Adrenal gland (tissue), 5 donors: ENCODE measurements around the gene ABCA8.

Source experiments
- POLR2A ChIP-seq, 2 donors: fragments of 450-650 bp; IDR thresholded peaks; one replicate each; pipeline ENCODE4 v1.6.1; 2017; ENCODE audit warnings: antibody characterized with exemption in 2 of 2, mild to moderate bottlenecking in 2 of 2, moderate library complexity in 1 of 2
- TF ChIP-seq, protein P1 (sequence below), 6 experiments: fragments of 450-650 bp in 4 of 6; fragments of 200-600 bp in 2 of 6; sonication (generic) in 1 of 6; IDR thresholded peaks; 1 replicate in 5 of 6; 2 replicates in 1 of 6; pipeline versions ENCODE4 v1.5.1 to v1.8.0; 2016 to 2021; ENCODE audit warnings: antibody characterized with exemption in 6 of 6, mild to moderate bottlenecking in 2 of 6, moderate library complexity in 1 of 6
- donor health status: DM: no; HTN: no; CAD: no.

- no peak for TF ChIP-seq POLR2A (IDR thresholded peaks at IDR 0.05)
- TF ChIP-seq, protein P1, sequence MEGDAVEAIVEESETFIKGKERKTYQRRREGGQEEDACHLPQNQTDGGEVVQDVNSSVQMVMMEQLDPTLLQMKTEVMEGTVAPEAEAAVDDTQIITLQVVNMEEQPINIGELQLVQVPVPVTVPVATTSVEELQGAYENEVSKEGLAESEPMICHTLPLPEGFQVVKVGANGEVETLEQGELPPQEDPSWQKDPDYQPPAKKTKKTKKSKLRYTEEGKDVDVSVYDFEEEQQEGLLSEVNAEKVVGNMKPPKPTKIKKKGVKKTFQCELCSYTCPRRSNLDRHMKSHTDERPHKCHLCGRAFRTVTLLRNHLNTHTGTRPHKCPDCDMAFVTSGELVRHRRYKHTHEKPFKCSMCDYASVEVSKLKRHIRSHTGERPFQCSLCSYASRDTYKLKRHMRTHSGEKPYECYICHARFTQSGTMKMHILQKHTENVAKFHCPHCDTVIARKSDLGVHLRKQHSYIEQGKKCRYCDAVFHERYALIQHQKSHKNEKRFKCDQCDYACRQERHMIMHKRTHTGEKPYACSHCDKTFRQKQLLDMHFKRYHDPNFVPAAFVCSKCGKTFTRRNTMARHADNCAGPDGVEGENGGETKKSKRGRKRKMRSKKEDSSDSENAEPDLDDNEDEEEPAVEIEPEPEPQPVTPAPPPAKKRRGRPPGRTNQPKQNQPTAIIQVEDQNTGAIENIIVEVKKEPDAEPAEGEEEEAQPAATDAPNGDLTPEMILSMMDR (IDR thresholded peaks at IDR 0.05) = no peak
Measured at GRCh38 chr17:68835071-68835470, 120.1 kb downstream of the ABCA8 start.
